ENCODE measurements around the gene UGT1A8. TPM values are rescaled to one million over a fixed set of nuclear protein-coding genes. Genes with fewer than 3 reads are reported as not detected.

Gene UGT1A8
- total and polyA plus RNA-seq, 7 donors: 1.8 to 8.8 (median 7.4) TPM; not detected in 4

DNA sequence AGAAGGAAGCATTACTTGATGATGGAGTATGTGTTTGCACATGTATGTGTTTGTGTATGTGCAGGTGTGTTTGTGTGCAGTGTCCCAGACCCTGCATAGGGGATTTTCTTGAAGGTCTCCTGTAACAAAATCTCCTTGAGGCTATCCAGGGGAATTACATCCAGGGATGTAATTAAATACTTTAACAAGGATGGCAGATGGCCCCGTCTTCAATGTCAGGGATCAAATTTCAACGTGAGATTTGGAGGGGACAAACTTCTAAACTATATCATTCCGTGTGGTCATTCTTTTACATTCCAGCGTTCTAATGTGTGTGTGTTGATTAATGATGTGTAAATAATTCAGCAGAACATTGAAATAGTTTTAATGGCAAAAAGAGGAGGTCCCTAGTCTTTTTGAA lies 57.6 kb downstream of the UGT1A8 start:
- H3K9me3 ChIP-seq: no peaks in the 10 kb centered on the region
- no peaks in the 10 kb centered on the region for H3K27me3 ChIP-seq
- H3K27ac ChIP-seq: no peak overlapping the region
- no peak overlapping the region for H3K4me3 ChIP-seq
- no peaks in the 10 kb centered on the region for H3K4me1 ChIP-seq
- H3K36me3 ChIP-seq: no peaks in the 10 kb centered on the region
- DNase-seq: no peak
- TF ChIP-seq, protein P1, sequence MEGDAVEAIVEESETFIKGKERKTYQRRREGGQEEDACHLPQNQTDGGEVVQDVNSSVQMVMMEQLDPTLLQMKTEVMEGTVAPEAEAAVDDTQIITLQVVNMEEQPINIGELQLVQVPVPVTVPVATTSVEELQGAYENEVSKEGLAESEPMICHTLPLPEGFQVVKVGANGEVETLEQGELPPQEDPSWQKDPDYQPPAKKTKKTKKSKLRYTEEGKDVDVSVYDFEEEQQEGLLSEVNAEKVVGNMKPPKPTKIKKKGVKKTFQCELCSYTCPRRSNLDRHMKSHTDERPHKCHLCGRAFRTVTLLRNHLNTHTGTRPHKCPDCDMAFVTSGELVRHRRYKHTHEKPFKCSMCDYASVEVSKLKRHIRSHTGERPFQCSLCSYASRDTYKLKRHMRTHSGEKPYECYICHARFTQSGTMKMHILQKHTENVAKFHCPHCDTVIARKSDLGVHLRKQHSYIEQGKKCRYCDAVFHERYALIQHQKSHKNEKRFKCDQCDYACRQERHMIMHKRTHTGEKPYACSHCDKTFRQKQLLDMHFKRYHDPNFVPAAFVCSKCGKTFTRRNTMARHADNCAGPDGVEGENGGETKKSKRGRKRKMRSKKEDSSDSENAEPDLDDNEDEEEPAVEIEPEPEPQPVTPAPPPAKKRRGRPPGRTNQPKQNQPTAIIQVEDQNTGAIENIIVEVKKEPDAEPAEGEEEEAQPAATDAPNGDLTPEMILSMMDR (IDR thresholded peaks at IDR 0.05): no peak
- TF ChIP-seq EP300 (IDR thresholded peaks at IDR 0.05) (no peak), POLR2AphosphoS5 (IDR thresholded peaks at IDR 0.05) (no peak), POLR2A (IDR thresholded peaks at IDR 0.05) (no peak)
- 75 to 76% methylated on average over 4 of the region's 4 CpGs for WGBS, 2 donors
- intact Hi-C loops (cut with DNase I): no loop called here

DNA sequence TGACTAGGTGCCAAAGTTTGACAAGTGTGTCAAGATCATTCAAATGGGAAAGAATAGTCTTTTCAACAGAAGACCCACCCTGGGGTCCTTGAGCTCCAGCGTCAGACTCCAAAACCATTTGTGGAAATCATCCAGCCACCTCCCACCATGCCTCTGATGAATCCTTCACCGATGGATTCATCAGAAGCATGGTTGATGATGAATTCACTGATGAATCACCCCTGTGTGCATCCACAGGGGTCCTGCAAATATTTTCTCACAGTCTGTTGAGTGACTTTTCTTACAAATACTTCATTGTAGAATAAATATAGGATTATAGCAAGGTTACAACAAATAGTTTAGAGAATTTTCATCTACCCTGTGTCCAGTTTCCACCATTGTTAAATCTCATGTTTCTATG lies 58.6 kb downstream of the UGT1A8 start:
- no peaks in the 10 kb centered on the region for H3K9me3 ChIP-seq
- 92 to 95% methylated on average over 2 of the region's 2 CpGs for WGBS, 2 donors
- no peaks in the 10 kb centered on the region for H3K27me3 ChIP-seq
- DNase-seq: no peak
- H3K4me1 ChIP-seq: no peaks in the 10 kb centered on the region
- H3K4me3 ChIP-seq: no peak overlapping the region
- intact Hi-C loops (cut with DNase I): no loop called here
- H3K36me3 ChIP-seq: no peaks in the 10 kb centered on the region
- no peak for TF ChIP-seq POLR2AphosphoS5 (IDR thresholded peaks at IDR 0.05)
- no peak for TF ChIP-seq POLR2A (IDR thresholded peaks at IDR 0.05)
- TF ChIP-seq EP300 (IDR thresholded peaks at IDR 0.05): no peak
- TF ChIP-seq, protein P1 (IDR thresholded peaks at IDR 0.05): no peak
- H3K27ac ChIP-seq: no peak overlapping the region

DNA sequence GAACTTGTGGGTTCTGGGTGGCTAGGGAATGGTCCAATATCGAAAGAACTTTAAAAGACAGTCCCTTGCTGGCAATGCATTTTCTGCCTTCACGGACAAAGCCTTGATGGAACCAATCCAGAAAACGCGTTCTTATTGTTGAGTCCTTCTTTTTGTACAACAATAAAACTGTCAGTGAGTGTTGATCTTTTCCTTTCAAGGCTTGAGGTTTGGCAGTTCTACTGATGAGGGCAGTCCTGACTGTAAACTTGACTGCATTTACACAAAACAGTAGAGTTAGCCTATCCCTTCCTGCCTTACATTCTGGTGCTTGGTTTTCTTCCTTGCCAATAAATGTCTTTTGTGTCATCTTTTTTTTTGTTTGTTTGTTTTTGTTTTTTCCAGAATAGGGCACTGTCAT lies 61.8 kb downstream of the UGT1A8 start:
- Histone ChIP-seq H3K4me1 (no peaks in the 10 kb centered on the region), H3K4me3 (no peak overlapping the region), H3K36me3 (no peaks in the 10 kb centered on the region), H3K27ac (no peak overlapping the region), H3K27me3 (no peaks in the 10 kb centered on the region), H3K9me3 (no peaks in the 10 kb centered on the region)
- TF ChIP-seq EP300 (IDR thresholded peaks at IDR 0.05): no peak
- TF ChIP-seq POLR2AphosphoS5 (IDR thresholded peaks at IDR 0.05): no peak
- DNase-seq: no peak
- intact Hi-C loops (cut with DNase I): no loop called here
- WGBS, 2 donors: 34 to 67% methylated on average over 4 of the region's 4 CpGs

DNA sequence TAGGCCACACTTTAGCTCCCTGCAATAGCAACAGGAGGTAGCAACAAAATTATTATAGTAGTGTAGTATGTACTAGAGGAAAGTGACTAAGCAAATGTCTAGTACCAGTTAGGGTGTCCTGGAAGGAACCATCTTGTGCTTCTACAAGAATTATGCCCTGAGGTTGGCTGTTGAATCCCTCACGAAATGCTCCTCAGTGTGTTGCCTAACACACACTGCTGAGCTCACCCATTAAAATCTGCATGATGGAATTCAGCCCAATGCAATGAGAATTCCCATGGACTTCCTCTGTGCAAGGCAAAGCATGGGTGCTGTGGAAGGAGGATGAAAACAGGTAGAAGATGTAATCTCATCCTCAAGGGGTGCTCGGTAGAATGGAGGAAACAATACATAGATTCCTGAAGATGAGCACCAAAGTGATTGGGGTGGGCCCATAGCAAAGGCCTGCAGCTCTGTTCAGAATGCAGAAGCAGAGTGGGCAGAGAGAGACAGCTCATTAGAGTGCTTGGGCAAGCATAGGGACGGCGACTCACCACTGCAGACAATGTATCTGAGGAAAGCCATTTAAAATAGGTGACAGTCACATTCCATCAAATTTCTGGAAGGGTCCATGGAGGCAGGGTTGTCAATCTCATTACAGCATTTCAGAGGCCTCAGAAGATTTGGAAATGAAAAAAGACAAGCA lies 63.1 kb downstream of the UGT1A8 start:
- 86 to 87% methylated on average over 4 of the region's 4 CpGs for WGBS, 2 donors
- Histone ChIP-seq H3K4me1 (no peaks in the 10 kb centered on the region), H3K27me3 (no peaks in the 10 kb centered on the region), H3K36me3 (no peaks in the 10 kb centered on the region), H3K27ac (no peak overlapping the region), H3K4me3 (no peak overlapping the region), H3K9me3 (no peaks in the 10 kb centered on the region)
- TF ChIP-seq, protein P1 (IDR thresholded peaks at IDR 0.05): no peak
- TF ChIP-seq POLR2A (IDR thresholded peaks at IDR 0.05): no peak
- TF ChIP-seq POLR2AphosphoS5 (IDR thresholded peaks at IDR 0.05): no peak
- no peak for TF ChIP-seq EP300 (IDR thresholded peaks at IDR 0.05)
- DNase-seq: no peak
- intact Hi-C loops (cut with DNase I): no loop called here

DNA sequence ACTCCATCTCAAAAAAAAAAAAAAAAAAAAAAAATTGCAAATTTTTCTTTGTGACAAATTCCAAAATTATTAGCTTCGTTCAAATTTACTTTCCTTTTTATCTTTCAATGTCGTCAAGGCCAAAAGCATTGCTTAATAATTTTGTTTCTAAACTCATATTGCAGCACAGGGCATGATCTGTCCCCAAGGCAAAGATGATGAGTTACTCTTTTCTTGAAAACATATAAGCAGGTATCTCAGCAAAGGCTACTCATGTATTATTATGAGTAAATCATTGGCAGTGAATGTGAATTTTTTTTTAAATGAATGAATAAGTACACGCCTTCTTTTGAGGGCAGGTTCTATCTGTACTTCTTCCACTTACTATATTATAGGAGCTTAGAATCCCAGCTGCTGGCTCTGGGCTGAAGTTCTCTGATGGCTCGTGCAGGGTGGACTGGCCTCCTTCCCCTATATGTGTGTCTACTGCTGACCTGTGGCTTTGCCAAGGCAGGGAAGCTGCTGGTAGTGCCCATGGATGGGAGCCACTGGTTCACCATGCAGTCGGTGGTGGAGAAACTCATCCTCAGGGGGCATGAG lies 64.2 kb downstream of the UGT1A8 start, which contains the start of gene UGT1A7:
UGT1A7 (plus strand) TSS at position 381 of the 579 bp plus-strand sequence; CDS start at position 418, 37 bp downstream.
- TF ChIP-seq POLR2AphosphoS5 (IDR thresholded peaks at IDR 0.05): no peak
- no peak for TF ChIP-seq EP300 (IDR thresholded peaks at IDR 0.05)
- TF ChIP-seq POLR2A (IDR thresholded peaks at IDR 0.05): no peak
- TF ChIP-seq, protein P1 (IDR thresholded peaks at IDR 0.05): no peak
- Histone ChIP-seq H3K4me3 (no peak within 1 kb of the TSS), H3K4me1 (no peaks in the 10 kb centered on the region), H3K9me3 (no peaks in the 10 kb centered on the region), H3K27ac (no peak within 1 kb of the TSS), H3K27me3 (no peaks in the 10 kb centered on the region), H3K36me3 (no peaks in the 10 kb centered on the region)
- intact Hi-C loops (cut with DNase I): no loop called here
- DNase-seq: no peak
- WGBS, 2 donors: 83 to 90% methylated on average over 5 of the region's 5 CpGs

Measured in sigmoid colon (tissue), 7 donors.